SK-N-DZ (cell line): ENCODE data around the gene C17orf114.

Source experiments
- DNase-seq: peaks from one replicate; pipeline ENCODE4 v3.0.0-alpha.2; 2015; ENCODE audit warnings: low spot score

C17orf114 gene

DNA sequence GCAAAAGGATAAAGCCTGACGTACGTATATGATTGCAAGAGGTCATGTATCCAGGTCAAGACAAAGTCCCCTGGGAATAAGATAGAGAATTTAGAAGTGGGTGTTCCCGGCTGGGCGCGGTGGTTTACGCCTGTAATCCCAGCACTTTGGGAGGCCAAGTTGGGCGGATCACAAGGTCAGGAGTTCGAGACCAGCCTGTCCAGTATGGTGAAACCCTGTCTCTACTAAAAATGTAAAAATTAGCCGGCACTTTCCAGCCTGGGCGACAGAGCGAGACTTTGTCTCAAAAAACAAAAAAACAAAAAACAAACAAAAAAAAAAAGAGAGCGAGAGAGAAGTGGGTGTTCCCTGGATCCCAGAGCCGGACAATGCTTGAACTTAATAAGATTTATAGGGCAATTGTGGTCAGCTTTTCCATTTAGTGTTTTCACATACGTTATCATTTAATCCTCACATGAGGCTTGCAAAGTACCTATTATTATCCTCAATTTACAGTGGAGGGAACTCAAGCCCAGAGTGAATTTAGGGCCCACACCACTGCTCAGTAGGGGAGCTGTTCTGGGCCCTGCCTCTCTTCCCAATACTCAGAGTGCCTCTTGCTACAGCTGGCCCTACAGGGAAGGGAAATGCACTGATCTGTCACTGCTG lies 13.8 kb downstream of the C17orf114 start:
- DNase-seq, result no peak

DNA sequence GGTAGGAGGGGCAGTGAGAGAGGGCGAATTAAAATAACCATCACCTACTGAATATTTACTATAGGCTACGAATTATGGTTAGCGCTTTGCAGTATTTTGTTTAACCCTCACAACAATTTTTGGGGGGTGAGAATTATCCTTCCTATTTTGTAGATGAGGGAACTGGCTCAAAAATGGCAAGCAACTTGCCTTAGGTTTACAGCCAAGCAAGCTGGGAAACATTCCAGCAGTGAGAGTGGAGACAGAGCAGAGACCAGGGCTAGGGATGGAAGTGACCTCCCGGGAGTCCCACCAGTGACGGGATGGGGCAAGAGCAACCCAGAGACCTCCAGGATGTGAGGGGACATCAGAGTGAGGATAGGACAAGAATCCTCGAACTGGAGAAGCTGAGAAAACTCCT lies 15.6 kb downstream of the C17orf114 start:
- DNase-seq, result no peak

DNA sequence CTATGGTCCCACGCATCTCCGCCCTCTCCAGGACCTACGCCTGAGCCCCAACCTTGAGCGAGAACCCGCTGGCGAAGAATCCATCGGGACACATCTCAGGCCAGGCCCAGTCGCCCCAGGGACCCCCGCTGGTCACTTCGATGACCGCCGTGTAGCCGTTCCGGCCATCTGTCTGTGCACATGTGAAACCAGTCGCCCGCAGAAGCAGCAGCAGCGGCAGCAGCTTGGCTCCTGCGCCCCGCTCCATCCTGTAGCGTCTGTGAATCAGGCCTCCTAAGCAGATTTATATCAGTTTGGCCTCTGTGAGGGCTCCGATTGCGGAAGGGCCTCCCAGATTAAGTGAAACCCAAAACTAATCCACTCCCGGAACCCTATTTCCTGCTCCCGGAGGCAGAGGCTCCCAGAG lies 16.0 kb downstream of the C17orf114 start, which contains the start of gene VMO1:
Gene VMO1 (minus strand): TSS at position 259 of the 406 bp plus-strand sequence. CDS start 12 bp downstream, at position 247.
- no peak for DNase-seq

DNA sequence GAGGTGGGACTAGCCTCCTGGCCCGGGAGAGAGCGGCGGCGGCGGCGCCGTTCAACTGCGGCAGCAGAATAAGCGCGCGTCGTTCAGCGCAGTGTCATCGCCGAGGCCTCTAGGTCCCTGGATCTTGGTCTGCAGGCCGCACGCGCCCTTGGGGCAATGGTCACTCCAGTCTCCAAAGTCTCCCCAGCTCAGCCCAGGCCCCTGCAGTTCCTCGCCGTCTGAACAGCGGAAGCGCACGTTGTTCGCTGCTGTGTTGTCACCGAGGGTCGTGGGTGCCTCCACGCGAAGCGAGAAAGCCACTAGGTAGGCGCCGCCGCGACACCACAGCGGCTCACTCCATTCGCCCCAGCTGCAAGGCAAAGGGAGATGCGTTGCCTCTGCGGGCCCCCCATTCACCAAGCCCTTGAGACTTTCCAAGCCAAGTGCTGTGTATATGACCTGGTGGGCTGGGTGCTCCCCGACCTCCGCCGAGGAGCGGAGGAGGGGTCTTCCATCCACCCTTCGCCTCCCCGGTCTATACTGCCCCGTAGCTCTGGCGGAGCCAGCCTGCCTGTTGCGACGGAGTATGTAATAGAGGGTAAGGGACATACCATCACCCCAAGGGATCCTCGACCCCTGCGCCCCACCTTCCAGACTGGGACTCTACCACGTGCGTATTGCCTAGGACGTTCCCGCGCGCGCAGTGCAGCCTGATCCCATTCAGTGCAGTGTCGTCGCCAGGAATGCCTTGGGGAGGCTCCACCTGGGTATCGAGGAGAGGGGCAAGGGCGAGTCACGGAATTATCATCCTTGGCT lies 16.6 kb downstream of the C17orf114 start:
- no peak for DNase-seq

- DNase-seq, result peak; percentile 27
Observed at GRCh38 chr17:4782652-4783051, 19.5 kb downstream of the C17orf114 start.

- DNase-seq, result no peak
Observed at GRCh38 chr17:4780325-4780955, 21.7 kb downstream of the C17orf114 start.

DNA sequence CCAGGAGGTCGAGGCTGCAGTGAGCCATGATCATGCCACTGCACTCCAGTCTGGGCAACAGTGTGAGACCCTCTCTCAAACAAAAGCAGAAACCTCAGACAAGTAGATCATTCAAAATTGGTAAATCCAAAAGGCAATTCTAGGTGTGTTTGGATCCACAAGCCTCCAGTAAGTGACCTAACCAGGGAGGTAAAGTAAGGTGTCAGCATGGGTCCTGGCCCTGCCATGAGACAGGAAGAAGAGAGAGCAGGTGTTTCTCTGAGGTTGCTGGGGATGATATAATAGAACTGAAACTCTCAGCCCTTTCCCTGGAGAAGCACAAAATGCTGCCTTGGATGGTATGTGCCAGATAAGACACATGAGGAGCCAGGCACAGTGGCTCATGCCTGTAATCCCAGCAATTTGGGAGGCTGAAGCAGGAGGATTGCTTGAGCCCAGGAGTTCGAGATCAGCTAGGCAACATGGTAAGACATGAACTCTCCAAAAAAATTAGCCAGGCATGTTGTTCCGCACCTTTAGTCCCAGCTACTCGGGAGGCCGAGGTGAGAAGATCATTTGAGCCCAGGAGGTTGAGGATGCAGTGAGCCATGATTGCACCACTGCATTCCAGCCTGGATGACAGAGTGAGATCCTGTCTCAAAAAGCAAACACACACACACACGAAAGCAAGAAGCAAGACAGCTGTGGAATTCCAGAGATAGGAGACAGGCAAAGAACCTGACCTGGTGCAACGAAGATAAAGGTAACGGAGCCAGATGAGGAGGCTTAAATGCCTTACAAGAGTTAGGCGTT lies 24.0 kb downstream of the C17orf114 start:
- no peak for DNase-seq

DNA sequence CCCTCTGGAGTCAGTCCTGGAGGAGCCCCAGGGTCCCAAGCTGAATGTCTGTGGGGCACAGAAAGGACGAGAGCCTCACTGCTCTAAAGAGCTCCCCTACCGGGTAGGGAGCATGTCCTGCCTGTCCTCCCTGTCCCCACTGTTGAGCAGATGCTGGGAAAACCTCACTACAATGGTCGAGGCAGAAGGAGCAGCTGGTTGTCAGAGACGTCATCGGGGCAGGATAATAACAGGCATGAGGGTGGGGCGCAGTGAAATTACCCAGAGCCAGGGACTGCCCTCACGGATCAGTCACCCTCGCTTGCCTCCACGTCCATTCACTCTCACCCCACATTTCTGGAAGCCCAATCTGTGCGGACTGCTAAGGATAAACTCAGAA lies 29.9 kb downstream of the C17orf114 start:
- DNase-seq, result no peak

GRCh38 chr17:4771519-4772234 lies 30.5 kb downstream of the C17orf114 start, which contains the start of gene TM4SF5:
TM4SF5 (plus strand) TSS chr17:4771886; CDS start chr17:4771923, 37 bp downstream.
- no peak for DNase-seq

DNA sequence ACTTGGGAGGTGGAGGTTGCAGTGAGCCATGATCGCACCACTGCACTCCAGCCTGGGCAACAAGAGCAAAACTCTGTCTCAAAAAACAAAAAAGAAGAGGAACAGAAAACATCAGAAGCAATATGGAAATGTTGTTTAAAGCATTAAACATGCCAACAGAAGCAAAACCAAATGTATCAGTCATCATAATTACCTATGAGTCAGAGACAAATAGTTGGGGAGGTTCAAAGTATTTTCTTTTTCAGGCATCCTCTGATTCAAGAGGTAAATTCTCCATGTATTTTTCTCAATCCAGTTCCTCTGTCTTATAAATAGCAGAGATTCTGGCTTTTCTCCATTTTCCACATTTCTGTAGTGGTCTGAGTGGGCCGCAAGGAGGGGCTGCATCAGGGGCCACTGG lies 32.5 kb downstream of the C17orf114 start:
- DNase-seq, result no peak

DNA sequence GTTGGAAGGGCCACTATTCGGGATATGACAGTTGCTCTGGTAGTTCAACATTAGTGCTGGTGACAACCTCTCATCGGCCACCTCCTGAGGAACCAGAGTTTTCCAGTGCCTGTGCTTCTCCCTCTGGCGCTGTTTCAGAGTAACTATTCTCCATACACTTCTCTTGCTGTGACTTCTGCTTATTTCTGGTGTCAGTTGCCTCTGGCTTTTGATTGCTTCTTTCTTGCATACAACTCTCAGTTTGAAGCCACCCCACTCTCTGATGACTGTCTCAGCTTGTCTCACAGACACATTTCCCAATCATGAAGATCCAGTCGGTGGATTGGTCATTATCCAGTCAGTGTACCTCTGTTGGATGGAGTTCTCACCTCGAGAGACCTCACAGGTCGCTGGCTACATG lies 33.8 kb downstream of the C17orf114 start:
- no peak for DNase-seq

GRCh38 chr17:4766723-4767122 lies 35.4 kb downstream of the C17orf114 start:
- DNase-seq, result no peak

DNA sequence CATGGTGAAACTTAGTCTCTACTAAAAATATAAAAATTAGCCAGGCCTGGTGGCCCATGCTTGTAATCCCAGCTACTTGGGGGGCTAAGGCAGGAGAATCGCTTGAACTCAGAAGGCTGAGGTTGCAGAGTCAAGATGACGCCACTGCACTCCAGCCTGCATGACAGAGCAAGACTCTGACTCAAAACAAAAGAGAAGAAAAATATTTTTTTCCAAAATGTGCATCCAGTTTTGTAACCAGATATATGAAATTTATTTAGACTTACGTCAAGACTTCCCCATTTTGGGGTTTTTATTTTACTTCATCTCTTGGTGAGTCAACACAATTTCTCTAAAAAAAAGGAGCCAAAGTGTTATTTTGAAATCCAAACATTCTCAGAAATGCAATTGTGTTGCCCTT lies 35.9 kb downstream of the C17orf114 start:
- DNase-seq, result no peak

GRCh38 chr17:4764595-4764994 lies 37.5 kb downstream of the C17orf114 start:
- DNase-seq, result no peak

- no peak for DNase-seq
Observed at GRCh38 chr17:4759776-4760236, 42.3 kb downstream of the C17orf114 start.

GRCh38 chr17:4753392-4753791 lies 48.7 kb downstream of the C17orf114 start:
- no peak for DNase-seq

DNA sequence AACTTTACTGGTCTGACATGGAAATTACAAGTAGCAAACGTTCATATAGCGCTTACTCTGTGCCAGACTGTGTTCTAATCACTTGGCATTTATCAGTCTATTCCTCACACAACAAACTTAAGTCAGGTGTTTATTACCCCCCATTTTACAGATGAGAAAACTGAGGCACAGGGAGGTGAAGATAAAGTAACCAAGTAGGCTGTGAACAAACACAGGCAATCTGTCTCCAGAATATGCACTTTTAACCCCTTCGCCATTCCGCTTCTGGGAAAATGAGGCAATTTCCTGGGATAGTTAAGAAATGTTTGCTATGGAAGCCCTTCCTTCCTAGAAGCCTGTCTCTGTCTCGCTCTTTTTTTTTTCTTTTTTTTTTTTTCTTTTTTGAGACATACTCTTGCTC lies 50.2 kb downstream of the C17orf114 start:
- no peak for DNase-seq
